Natural killer cell (primary cell): ENCODE results near the gene BRSK1. TPM values are rescaled to one million over a fixed set of nuclear protein-coding genes. Genes with fewer than 3 reads are reported as not detected.

Experiments used
- ATAC-seq, 3 donors: fragments of 150-1000 bp in 2 of 3; fragments of 200-7000 bp in 1 of 3; cut with Tn5 transposase; 1 replicate in 1 of 3; 2 replicates in 2 of 3; pipeline ENCODE4 v1.10.0; 2021; ENCODE audit warnings: mild to moderate bottlenecking in 2 of 3, moderate library complexity in 2 of 3
- DNase-seq, 2 donors: peaks; one replicate each; pipeline versions ENCODE4 v3.0.0 to v3.0.0-alpha.2; 2013 to 2021; ENCODE audit warnings: mixed read lengths in 1 of 2
- H3K27ac ChIP-seq: one replicate; pipeline ENCODE4 v1.5.1; 2013; ENCODE audit warnings: mild to moderate bottlenecking, low read length
- H3K27me3 ChIP-seq: one replicate; pipeline ENCODE4 v1.6.1; 2013; ENCODE audit warnings: low read length; ENCODE audit not compliant: control insufficient read depth, insufficient read depth
- H3K36me3 ChIP-seq: one replicate; pipeline ENCODE4 v1.6.1; 2013; ENCODE audit warnings: low read length; ENCODE audit not compliant: control insufficient read depth, insufficient read depth
- H3K4me1 ChIP-seq: one replicate; pipeline ENCODE4 v1.6.1; 2013; ENCODE audit warnings: low read length; ENCODE audit not compliant: control insufficient read depth, insufficient read depth
- H3K4me3 ChIP-seq: one replicate; pipeline ENCODE4 v1.5.1; 2013; ENCODE audit warnings: low read length
- H3K9me3 ChIP-seq: one replicate; pipeline ENCODE4 v1.6.1; 2013; ENCODE audit warnings: low read length; ENCODE audit not compliant: control insufficient read depth, insufficient read depth
- H3K27ac Mint-ChIP-seq, 2 donors: one replicate each; pipeline ENCODE4 v1.8.0; 2022; ENCODE audit warnings: mild to moderate bottlenecking in 2 of 2, mixed read lengths in 2 of 2, moderate library complexity in 1 of 2
- H3K27me3 Mint-ChIP-seq, 2 donors: one replicate each; pipeline ENCODE4 v1.8.0; 2022; ENCODE audit warnings: low read depth in 2 of 2, mixed read lengths in 2 of 2
- H3K36me3 Mint-ChIP-seq: one replicate; pipeline ENCODE4 v1.8.0; 2022; ENCODE audit warnings: mixed read lengths
- H3K4me1 Mint-ChIP-seq, 2 donors: one replicate each; pipeline ENCODE4 v1.8.0; 2022; ENCODE audit warnings: mixed read lengths in 2 of 2
- H3K4me3 Mint-ChIP-seq: one replicate; pipeline ENCODE4 v1.8.0; 2022; ENCODE audit warnings: mild to moderate bottlenecking, moderate library complexity, mixed read lengths
- H3K9me3 Mint-ChIP-seq, 2 donors: one replicate each; pipeline ENCODE4 v1.8.0; 2022; ENCODE audit warnings: mixed read lengths in 2 of 2
- WGBS: methylation state at CpG from one replicate; pipeline ENCODE4 v1.1.7; 2013; ENCODE audit warnings: missing lambda C conversion rate; ENCODE audit not compliant: insufficient coverage; 5-methylcytosine and 5-hydroxymethylcytosine counted together
- intact Hi-C: fragments of 100-400 bp; cut with micrococcal nuclease; formaldehyde crosslinking; loops from one replicate; pipeline ENCODE4 v1.14.2; 2022
- total RNA-seq, 4 donors: library from RNA; stranded (reverse); fragments of 120-200 nt in 1 of 4; gene quantifications; one replicate each; pipeline versions ENCODE4 v1.2.3 to v1.2.4, GENCODE V29; 2013 to 2022
- TF ChIP-seq, protein P1 (sequence below): fragments of 200-600 bp; IDR thresholded peaks from one replicate; pipeline ENCODE4 v1.8.0; 2022; ENCODE audit warnings: antibody characterized with exemption

Gene BRSK1
- total RNA-seq, 3 donors from 2014 or later (not counting 1 experiment from before 2014, with no cell fraction given), result 6.0 to 9.8 (median 6.5) TPM

DNA sequence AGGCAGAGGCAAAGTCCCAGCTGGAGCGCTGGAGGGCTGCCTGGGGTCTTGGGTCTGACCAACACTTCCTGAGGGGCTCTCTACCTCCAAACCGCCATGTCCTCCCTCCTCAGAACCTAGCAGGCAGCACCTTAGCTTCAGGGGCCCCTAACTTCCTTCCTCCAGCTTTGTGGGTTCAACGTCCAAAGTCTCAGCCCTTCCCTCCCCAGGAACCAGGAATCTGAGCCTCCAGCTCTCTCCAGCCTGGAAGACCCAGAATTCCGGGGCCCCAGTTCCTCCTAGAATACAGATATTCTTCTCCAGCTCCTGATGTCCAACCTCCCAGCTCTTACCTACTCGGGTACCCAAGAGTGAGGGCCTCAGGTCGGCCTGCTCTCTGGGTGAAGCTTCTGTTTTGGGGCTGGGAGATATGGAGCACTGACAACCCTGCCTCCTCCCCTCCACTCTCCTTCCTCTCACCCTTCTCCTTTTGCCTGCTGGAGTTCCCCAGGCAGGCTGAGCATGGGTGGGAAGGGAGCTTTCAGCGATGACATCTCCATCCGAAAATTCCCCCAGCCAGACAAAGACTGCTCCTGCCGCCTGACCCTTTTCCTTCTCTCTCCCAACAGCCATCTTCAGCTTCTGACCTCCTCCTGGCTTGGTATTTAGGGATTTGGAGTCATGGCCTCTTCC is 37.8 kb downstream of the BRSK1 start:
- Histone ChIP-seq H3K27me3 (no peaks in the 10 kb centered on the region), H3K4me3 (no peak overlapping the region), H3K4me1 (no peaks in the 10 kb centered on the region), H3K36me3 (no peaks in the 10 kb centered on the region), H3K27ac (no peak overlapping the region), H3K9me3 (no peaks in the 10 kb centered on the region)
- no peaks in the 10 kb centered on the region for H3K9me3 Mint-ChIP-seq
- DNase-seq, result no peak
- ATAC-seq, result no peak
- H3K27me3 Mint-ChIP-seq, result peaks cover 8 to 25% of the 10 kb centered on the region in 2 donors
- no peak overlapping the region for H3K4me3 Mint-ChIP-seq
- intact Hi-C loops, result no loop called here
- 32% methylated on average over 4 of the region's 9 CpGs for WGBS
- H3K36me3 Mint-ChIP-seq, result no peaks in the 10 kb centered on the region
- TF ChIP-seq, protein P1, sequence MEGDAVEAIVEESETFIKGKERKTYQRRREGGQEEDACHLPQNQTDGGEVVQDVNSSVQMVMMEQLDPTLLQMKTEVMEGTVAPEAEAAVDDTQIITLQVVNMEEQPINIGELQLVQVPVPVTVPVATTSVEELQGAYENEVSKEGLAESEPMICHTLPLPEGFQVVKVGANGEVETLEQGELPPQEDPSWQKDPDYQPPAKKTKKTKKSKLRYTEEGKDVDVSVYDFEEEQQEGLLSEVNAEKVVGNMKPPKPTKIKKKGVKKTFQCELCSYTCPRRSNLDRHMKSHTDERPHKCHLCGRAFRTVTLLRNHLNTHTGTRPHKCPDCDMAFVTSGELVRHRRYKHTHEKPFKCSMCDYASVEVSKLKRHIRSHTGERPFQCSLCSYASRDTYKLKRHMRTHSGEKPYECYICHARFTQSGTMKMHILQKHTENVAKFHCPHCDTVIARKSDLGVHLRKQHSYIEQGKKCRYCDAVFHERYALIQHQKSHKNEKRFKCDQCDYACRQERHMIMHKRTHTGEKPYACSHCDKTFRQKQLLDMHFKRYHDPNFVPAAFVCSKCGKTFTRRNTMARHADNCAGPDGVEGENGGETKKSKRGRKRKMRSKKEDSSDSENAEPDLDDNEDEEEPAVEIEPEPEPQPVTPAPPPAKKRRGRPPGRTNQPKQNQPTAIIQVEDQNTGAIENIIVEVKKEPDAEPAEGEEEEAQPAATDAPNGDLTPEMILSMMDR, result no peak
- H3K27ac Mint-ChIP-seq, result no peak overlapping the region
- H3K4me1 Mint-ChIP-seq, result no peaks in the 10 kb centered on the region

DNA sequence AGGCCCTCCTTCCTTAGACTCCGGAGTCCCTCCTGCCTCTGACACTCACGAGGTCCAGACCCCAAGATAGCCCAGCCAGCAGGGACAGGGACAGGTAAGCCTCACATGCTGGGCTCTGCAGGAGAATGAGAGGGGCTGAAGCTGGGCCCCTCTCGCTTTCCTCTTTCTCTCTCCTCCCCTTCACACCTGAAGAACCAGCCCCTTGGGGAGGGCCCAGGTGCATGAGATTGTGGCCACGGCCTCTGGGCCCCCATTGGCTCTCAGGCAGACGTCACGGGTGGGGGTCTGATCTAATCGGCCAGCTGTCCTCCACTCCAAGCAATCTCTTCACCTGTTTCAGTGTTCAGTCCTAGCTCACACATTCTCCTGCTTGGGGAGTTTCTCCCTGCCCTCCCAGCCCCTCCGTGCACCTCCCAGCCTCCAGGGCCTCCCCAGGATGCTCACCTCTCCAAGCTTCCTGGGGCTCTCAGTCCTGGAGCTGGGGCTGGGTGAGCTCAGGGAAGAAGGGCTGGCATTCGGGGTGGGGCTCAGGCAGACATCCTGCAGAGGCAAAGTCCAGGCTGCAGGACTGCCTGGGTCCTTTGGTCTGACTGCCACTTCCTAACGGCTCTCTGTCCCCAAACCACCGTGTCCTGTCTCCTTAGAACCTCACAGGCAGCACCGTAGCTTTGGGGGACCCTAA is 38.5 kb downstream of the BRSK1 start:
- ATAC-seq (no peak), DNase-seq (no peak)
- Histone ChIP-seq H3K36me3 (no peaks in the 10 kb centered on the region), H3K9me3 (no peaks in the 10 kb centered on the region), H3K4me3 (no peak overlapping the region), H3K27me3 (no peaks in the 10 kb centered on the region), H3K27ac (no peak overlapping the region), H3K4me1 (no peaks in the 10 kb centered on the region)
- whole genome bisulfite sequencing, result 51% methylated on average over 12 of the region's 12 CpGs
- TF ChIP-seq, protein P1, result no peak
- Mint-ChIP-seq H3K27me3 (peaks cover 8 to 26% of the 10 kb centered on the region in 2 donors), H3K4me3 (no peak overlapping the region), H3K36me3 (no peaks in the 10 kb centered on the region), H3K27ac (no peak overlapping the region), H3K9me3 (no peaks in the 10 kb centered on the region), H3K4me1 (no peaks in the 10 kb centered on the region)
- intact Hi-C loops, result no loop called here

DNA sequence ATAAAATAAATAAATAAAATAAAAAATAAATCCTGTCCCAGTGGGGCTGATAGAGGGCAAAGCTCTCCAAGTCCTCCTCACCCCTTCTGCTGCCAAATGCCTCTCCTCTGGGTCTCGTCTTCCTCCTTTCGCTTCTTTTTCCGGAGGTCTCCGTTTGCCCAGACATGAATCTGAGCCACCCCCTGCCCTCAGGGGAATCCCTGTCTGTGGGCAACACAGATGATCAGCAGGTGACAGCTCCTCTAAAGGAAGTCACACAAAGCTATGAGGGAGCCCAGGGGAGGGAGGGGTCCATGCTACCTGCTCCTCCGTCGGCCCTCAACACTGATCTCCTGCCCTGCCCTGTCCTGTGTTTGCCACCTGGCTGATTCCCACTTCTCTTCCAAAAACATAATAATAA is 40.9 kb downstream of the BRSK1 start:
- no peak overlapping the region for H3K27ac Mint-ChIP-seq
- 79% methylated on average over 6 of the region's 6 CpGs for WGBS

More for the DNA sequence above, 40.9 kb downstream of the BRSK1 start:
- Mint-ChIP-seq H3K27me3 (peaks cover 8 to 31% of the 10 kb centered on the region in 2 donors), H3K9me3 (no peaks in the 10 kb centered on the region), H3K4me1 (no peaks in the 10 kb centered on the region), H3K36me3 (no peaks in the 10 kb centered on the region), H3K4me3 (no peak overlapping the region)
- H3K27ac ChIP-seq, result no peak overlapping the region
- H3K4me1 ChIP-seq, result no peaks in the 10 kb centered on the region
- no peak for DNase-seq
- TF ChIP-seq, protein P1, result no peak
- no peaks in the 10 kb centered on the region for H3K9me3 ChIP-seq
- ATAC-seq, result no peak
- H3K36me3 ChIP-seq, result no peaks in the 10 kb centered on the region
- no peak overlapping the region for H3K4me3 ChIP-seq
- H3K27me3 ChIP-seq, result no peaks in the 10 kb centered on the region
- intact Hi-C loops, result no loop called here
